OCI-LY1 (cell line): ENCODE data around the gene TRAPPC10.
"Not testable (repeated sequence)": the region's sequence is repeated elsewhere in the genome, so short reads cannot be mapped to it uniquely, and the experiment has no call there.

Source experiments
- CTCF ChIP-seq: fragments of 200-600 bp; sonication (generic), shearing (Covaris generic); IDR thresholded peaks from 2 replicates; pipeline ENCODE4 v1.5.1; 2017; ENCODE audit warnings: mild to moderate bottlenecking, antibody characterized with exemption, low read length, moderate library complexity, mixed read lengths
- EZH2 ChIP-seq: fragments of 200-600 bp; sonication (generic), shearing (Covaris generic); IDR thresholded peaks from 2 replicates; pipeline ENCODE4 v1.8.0; 2017; ENCODE audit warnings: borderline replicate concordance, mixed run types, mild to moderate bottlenecking, antibody characterized with exemption, low read length, moderate library complexity, mixed read lengths

GRCh38 chr21:44145616-44146015 lies 133.5 kb downstream of the TRAPPC10 start:
- TF ChIP-seq CTCF, EZH2: not testable (repeated sequence)
